IMR-90 (cell line): Measurements from ENCODE around the gene ANKRD11. TPM values are rescaled to one million over a fixed set of nuclear protein-coding genes. Genes with fewer than 3 reads are reported as not detected.

Experiments used
- ATAC-seq: fragments of 200-7000 bp; cut with Tn5 transposase; 2 replicates; pipeline ENCODE4 v1.9.1; 2020; ENCODE audit warnings: low read depth, mild to moderate bottlenecking, moderate library complexity
- BruUV-seq: library from RNA; stranded (reverse); fragments of 400-500 nt; replicated peaks from 2 replicates; lab custom pipeline; 2021; lab: Mats Ljungman, UMichigan
- CTCF ChIA-PET: fragments of 300-600 bp; formaldehyde crosslinking; extraction: SDS; loops from one replicate; lab custom pipeline; 2021; ENCODE audit warnings: antibody characterized with exemption; lab: Yijun Ruan, JAX
- POLR2A ChIA-PET: fragments of 300-600 bp; sonication (Branson Sonifier 250); formaldehyde crosslinking; loops from one replicate; lab custom pipeline; 2022; ENCODE audit warnings: antibody characterized with exemption; ENCODE audit not compliant: unreplicated experiment; lab: Charles Lee
- DNase-seq: peaks from one replicate; pipeline ENCODE4 v3.0.0; 2013
- H2AFZ ChIP-seq: replicated peaks from 2 replicates; pipeline ENCODE3; 2013; ENCODE audit warnings: low read length, mild to moderate bottlenecking; ENCODE audit not compliant: poor library complexity
- H2AK5ac ChIP-seq: 2 replicates; pipeline ENCODE4 v1.6.1; 2013; ENCODE audit warnings: low read depth, low read length, inconsistent platforms
- H2AK9ac ChIP-seq: replicated peaks from 2 replicates; pipeline ENCODE3; 2013; ENCODE audit warnings: mild to moderate bottlenecking, low read depth, low read length, moderate library complexity; ENCODE audit not compliant: poor library complexity
- H2BK120ac ChIP-seq: 2 replicates; pipeline ENCODE4 v1.6.1; 2013; ENCODE audit warnings: low read depth, low read length, inconsistent platforms
- H2BK15ac ChIP-seq: 3 replicates; pipeline ENCODE4 v1.6.1; 2013; ENCODE audit warnings: low read depth, low read length, inconsistent platforms
- H2BK20ac ChIP-seq: 2 replicates; pipeline ENCODE4 v1.6.1; 2013; ENCODE audit warnings: low read depth, mild to moderate bottlenecking, inconsistent platforms, low read length, moderate library complexity
- H2BK5ac ChIP-seq: 2 replicates; pipeline ENCODE4 v1.6.1; 2013; ENCODE audit warnings: mild to moderate bottlenecking, low read depth, low read length, inconsistent platforms; ENCODE audit not compliant: poor library complexity, severe bottlenecking
- H3K14ac ChIP-seq: replicated peaks from 2 replicates; pipeline ENCODE4 v1.6.1; 2013; ENCODE audit warnings: low read depth, low read length, inconsistent platforms
- H3K18ac ChIP-seq: 2 replicates; pipeline ENCODE4 v1.6.1; 2013; ENCODE audit warnings: low read depth, low read length, control low read depth
- H3K23ac ChIP-seq: 2 replicates; pipeline ENCODE4 v1.6.1; 2013; ENCODE audit warnings: low read depth, low read length, inconsistent platforms
- H3K27ac ChIP-seq: 2 replicates; pipeline ENCODE4 v1.5.1; 2013; ENCODE audit warnings: mild to moderate bottlenecking, control low read depth, low read length; ENCODE audit not compliant: insufficient read depth
- H3K27me3 ChIP-seq: 2 replicates; pipeline ENCODE4 v1.6.1; 2013; ENCODE audit warnings: low read length; ENCODE audit not compliant: control insufficient read depth, insufficient read depth
- H3K36me3 ChIP-seq: 2 replicates; pipeline ENCODE4 v1.6.1; 2013; ENCODE audit warnings: low read length, mixed read lengths; ENCODE audit not compliant: control insufficient read depth, insufficient read depth
- H3K4ac ChIP-seq: 2 replicates; pipeline ENCODE4 v1.6.1; 2013; ENCODE audit warnings: low read depth, low read length, inconsistent platforms
- H3K4me1 ChIP-seq: 2 replicates; pipeline ENCODE4 v1.6.1; 2013; ENCODE audit warnings: low read length, mixed read lengths; ENCODE audit not compliant: control insufficient read depth, insufficient read depth
- H3K4me2 ChIP-seq: 2 replicates; pipeline ENCODE4 v1.6.1; 2013; ENCODE audit warnings: low read depth, mild to moderate bottlenecking, control low read depth, low read length, moderate library complexity
- H3K4me3 ChIP-seq: 2 replicates; pipeline ENCODE4 v1.5.1; 2013; ENCODE audit warnings: low read depth, mild to moderate bottlenecking, control low read depth, low read length, moderate library complexity; ENCODE audit not compliant: insufficient read depth
- H3K56ac ChIP-seq: 2 replicates; pipeline ENCODE4 v1.6.1; 2013; ENCODE audit warnings: low read length, inconsistent platforms; ENCODE audit not compliant: insufficient read depth; ENCODE audit errors: extremely low read depth
- H3K79me1 ChIP-seq, 2 experiments: 2 replicates each; pipeline ENCODE4 v1.6.1; 2013; ENCODE audit warnings: low read length in 2 of 2, inconsistent platforms in 1 of 2, low read depth in 1 of 2
- H3K9ac ChIP-seq: 2 replicates; pipeline ENCODE4 v1.6.1; 2013; ENCODE audit warnings: low read depth, low read length, control low read depth
- H3K9me1 ChIP-seq: 2 replicates; pipeline ENCODE4 v1.6.1; 2013; ENCODE audit warnings: low read length, inconsistent platforms; ENCODE audit not compliant: insufficient read depth
- H3K9me3 ChIP-seq: 2 replicates; pipeline ENCODE4 v1.6.1; 2013; ENCODE audit warnings: low read length; ENCODE audit not compliant: control insufficient read depth, insufficient read depth
- H4K20me1 ChIP-seq: 2 replicates; pipeline ENCODE4 v1.6.1; 2013; ENCODE audit warnings: low read length, inconsistent platforms; ENCODE audit not compliant: insufficient read depth
- H4K5ac ChIP-seq: 2 replicates; pipeline ENCODE4 v1.6.1; 2013; ENCODE audit warnings: mild to moderate bottlenecking, low read depth, low read length, control low read depth
- H4K8ac ChIP-seq, 2 experiments: 2 replicates each; pipeline ENCODE4 v1.6.1; 2013; ENCODE audit warnings: low read depth in 2 of 2, low read length in 2 of 2, control low read depth in 1 of 2, inconsistent platforms in 1 of 2
- H4K91ac ChIP-seq: 2 replicates; pipeline ENCODE4 v1.6.1; 2013; ENCODE audit warnings: low read depth, low read length, inconsistent platforms; ENCODE audit not compliant: insufficient read depth
- BHLHE40 ChIP-seq: fragments of 150-350 bp; IDR thresholded peaks from 2 replicates; pipeline ENCODE4 v1.6.1; 2016; ENCODE audit warnings: mild to moderate bottlenecking, low read depth, low read length
- CEBPB ChIP-seq: IDR thresholded peaks from 2 replicates; pipeline ENCODE4 v1.6.1; 2012; ENCODE audit warnings: low read depth, low read length, improper control_type of control experiment
- CTCF ChIP-seq: conservative IDR thresholded peaks from 2 replicates; pipeline ENCODE4 v1.5.1; 2012; ENCODE audit warnings: mild to moderate bottlenecking, low read depth, low read length, improper control_type of control experiment
- ELK1 ChIP-seq: fragments of 150-350 bp; IDR thresholded peaks from 2 replicates; pipeline ENCODE4 v1.6.1; 2016; ENCODE audit warnings: low read depth, mild to moderate bottlenecking, low read length, moderate library complexity, borderline replicate concordance
- FOS ChIP-seq: fragments of 150-350 bp; IDR thresholded peaks from 2 replicates; pipeline ENCODE4 v1.6.1; 2016; ENCODE audit warnings: low read depth, low read length
- MAFK ChIP-seq: IDR thresholded peaks from 2 replicates; pipeline ENCODE4 v1.6.1; 2012; ENCODE audit warnings: low read depth, low read length, improper control_type of control experiment
- MAZ ChIP-seq: IDR thresholded peaks from 2 replicates; pipeline ENCODE4 v1.6.1; 2012; ENCODE audit warnings: low read depth, mild to moderate bottlenecking, low read length, improper control_type of control experiment, moderate library complexity, borderline replicate concordance
- MXI1 ChIP-seq: IDR thresholded peaks from 2 replicates; pipeline ENCODE4 v1.6.1; 2012; ENCODE audit warnings: low read depth, mild to moderate bottlenecking, low read length, moderate library complexity, borderline replicate concordance
- POLR2A ChIP-seq: IDR thresholded peaks from 2 replicates; pipeline ENCODE4 v1.6.1; 2012; ENCODE audit warnings: mild to moderate bottlenecking, low read depth, low read length
- RAD21 ChIP-seq: IDR thresholded peaks from 2 replicates; pipeline ENCODE4 v1.6.1; 2012; ENCODE audit warnings: low read length, improper control_type of control experiment
- RCOR1 ChIP-seq: IDR thresholded peaks from 2 replicates; pipeline ENCODE4 v1.6.1; 2012; ENCODE audit warnings: mild to moderate bottlenecking, low read length, improper control_type of control experiment; ENCODE audit not compliant: insufficient replicate concordance
- RFX5 ChIP-seq: IDR thresholded peaks from 2 replicates; pipeline ENCODE4 v1.8.0; 2012; ENCODE audit warnings: low read depth, mild to moderate bottlenecking, low read length, moderate library complexity
- SMC3 ChIP-seq: fragments of 150-350 bp; IDR thresholded peaks from 2 replicates; pipeline ENCODE4 v1.6.1; 2016; ENCODE audit warnings: low read depth, mild to moderate bottlenecking, antibody characterized with exemption, low read length, moderate library complexity
- WGBS, 2 experiments: methylation state at CpG; one replicate each; pipeline versions ENCODE4 v1.1.5 to v1.1.7; 2013; ENCODE audit warnings: missing lambda C conversion rate in 2 of 2; ENCODE audit not compliant: insufficient read length in 1 of 2; ENCODE audit errors: extremely low coverage in 2 of 2; 5-methylcytosine and 5-hydroxymethylcytosine counted together
- dilution Hi-C: fragments of 300-500 bp; cut with HindIII; formaldehyde crosslinking; loops from one replicate; pipeline ENCODE4 v1.14.3; 2018; ENCODE audit warnings: low sequenced_read_pairs; ENCODE audit not compliant: unreplicated experiment
- in situ Hi-C: fragments of 300-500 bp; cut with MboI; formaldehyde crosslinking; loops from 3 replicates; pipeline ENCODE4 v1.14.3; 2019; ENCODE audit warnings: low sequenced_read_pairs, inconsistent platforms, mixed read lengths
- intact Hi-C: fragments of 100-400 bp; cut with micrococcal nuclease; formaldehyde crosslinking; loops from 2 replicates; pipeline ENCODE4 v1.10.0; 2022
- polyA plus RNA-seq, 3 experiments: library from polyadenylated mRNA; depleted of rRNA; stranded (reverse); fragments of >200 nt; gene quantifications; 2 replicates each; pipeline ENCODE4 v1.2.3, GENCODE V29; 2012; ENCODE audit warnings: low replicate concordance in 1 of 3
- total RNA-seq: library from RNA; depleted of rRNA; stranded (reverse); fragments of >200 nt; gene quantifications from 2 replicates; pipeline ENCODE4 v1.2.3, GENCODE V29; 2012

Gene ANKRD11
- total and polyA plus RNA-seq, 2 of the 4 experiments (the other 2 are of a cell fraction): 46.8 to 71.9 TPM

- H3K36me3 ChIP-seq: peaks cover 82% of the 10 kb centered on the region
- H2AK5ac ChIP-seq: no peak overlapping the region
- TF ChIP-seq BHLHE40: no peak
- no peak for TF ChIP-seq MXI1
- TF ChIP-seq MAZ: no peak
- no peak for TF ChIP-seq ELK1
- TF ChIP-seq MAFK: no peak
- TF ChIP-seq SMC3: no peak
- no peak for TF ChIP-seq RCOR1
- TF ChIP-seq POLR2A: no peak
- TF ChIP-seq CEBPB: no peak
- TF ChIP-seq RAD21: no peak
- TF ChIP-seq FOS: no peak
- TF ChIP-seq CTCF: no peak
- no peak for TF ChIP-seq RFX5
- dilution Hi-C loops (no loop called here), intact Hi-C loops (no loop called here), in situ Hi-C loops (no loop called here)
- no peak overlapping the region for H3K23ac ChIP-seq
- peak overlapping the region; percentile 16 for H2AK9ac ChIP-seq
- H2BK20ac ChIP-seq: no peak overlapping the region
- H2BK15ac ChIP-seq: no peak overlapping the region
- H2BK5ac ChIP-seq: no peak overlapping the region
- 92% methylated on average over 14 of the region's 19 CpGs; no CpG with 5 or more reads in 1 of the 2 experiments for WGBS, 2 experiments
- no peak overlapping the region for H3K4me2 ChIP-seq
- ATAC-seq: no peak
- peaks cover 17 to 75% of the 10 kb centered on the region in 2 experiments for H3K79me1 ChIP-seq
- no peaks in the 10 kb centered on the region for H3K27me3 ChIP-seq
- H3K4me3 ChIP-seq: no peak overlapping the region
- no peaks in the 10 kb centered on the region for H3K4me1 ChIP-seq
- no peak overlapping the region for H4K5ac ChIP-seq
- H3K14ac ChIP-seq: no peak overlapping the region
- H4K20me1 ChIP-seq: peaks cover 50% of the 10 kb centered on the region
- no peak overlapping the region for H3K27ac ChIP-seq
- ChIA-PET CTCF (no interaction called here), POLR2A (no interaction called here)
- no peak overlapping the region for H2BK120ac ChIP-seq
- H3K9me1 ChIP-seq: no peaks in the 10 kb centered on the region; the same call in 1 of the 2 replicates
- H3K9ac ChIP-seq: no peak overlapping the region
- no peak overlapping the region for H3K56ac ChIP-seq
- no TSS peak for BruUV-seq
- no peak for DNase-seq
- H2AFZ ChIP-seq: no peak overlapping the region
- H3K18ac ChIP-seq: no peak overlapping the region
- H3K4ac ChIP-seq: no peak overlapping the region
- no peak overlapping the region for H4K8ac ChIP-seq
- H4K91ac ChIP-seq: no peak overlapping the region
- H3K9me3 ChIP-seq: no peaks in the 10 kb centered on the region
These were observed 216.5 kb downstream of the ANKRD11 start for GRCh38 chr16:89273741-89274472.
